ENCODE results near the gene CCDC136. TPM values are rescaled to one million over a fixed set of nuclear protein-coding genes. Genes with fewer than 3 reads are reported as not detected.

CCDC136 gene
- total RNA-seq, 1 experiment from 2014 or later = 11.1 TPM

- ChIA-PET POLR2A (no interaction called here), RAD21 (ENCODE audit: low non-redundant PET in 1 of 2, low total read pairs in 2 of 2, uncharacterized antibody in 2 of 2, unreplicated experiment in 2 of 2) (interaction anchor here in 1 of 2 experiments (0.8 kb wide), 1 partner anchor 38 kb away, joined by 3 read pairs; no protein-coding TSS in a partner anchor), CTCF (interaction anchor here (0.5 to 2.1 kb wide), 9 partner anchors 8 to 346 kb away, joined by 3 to 12 read pairs (median 5); partner anchors contain the start of genes ATP6V1F, GARIN1A and SMO)
- H3K4me1 ChIP-seq (ENCODE audit: control insufficient read depth in 1 of 2, insufficient read depth in 2 of 2, low read length in 2 of 2) = peaks cover 0 to 8% of the 10 kb centered on the region in 2 experiments; a peak in 2 of 4 replicates
- no peaks in the 10 kb centered on the region for H3K9me3 ChIP-seq (ENCODE audit: control insufficient read depth in 1 of 2, insufficient read depth in 1 of 2, low read depth in 1 of 2, low read length in 2 of 2)
- no peak overlapping the region for H3K4me3 ChIP-seq (replicated peaks in 1 of 2; ENCODE audit: low read depth in 1 of 2, low read length in 2 of 2)
- no peak overlapping the region for H2AFZ ChIP-seq (ENCODE audit: low read depth, low read length, poor library complexity, severe bottlenecking)
- TF ChIP-seq, protein P1, sequence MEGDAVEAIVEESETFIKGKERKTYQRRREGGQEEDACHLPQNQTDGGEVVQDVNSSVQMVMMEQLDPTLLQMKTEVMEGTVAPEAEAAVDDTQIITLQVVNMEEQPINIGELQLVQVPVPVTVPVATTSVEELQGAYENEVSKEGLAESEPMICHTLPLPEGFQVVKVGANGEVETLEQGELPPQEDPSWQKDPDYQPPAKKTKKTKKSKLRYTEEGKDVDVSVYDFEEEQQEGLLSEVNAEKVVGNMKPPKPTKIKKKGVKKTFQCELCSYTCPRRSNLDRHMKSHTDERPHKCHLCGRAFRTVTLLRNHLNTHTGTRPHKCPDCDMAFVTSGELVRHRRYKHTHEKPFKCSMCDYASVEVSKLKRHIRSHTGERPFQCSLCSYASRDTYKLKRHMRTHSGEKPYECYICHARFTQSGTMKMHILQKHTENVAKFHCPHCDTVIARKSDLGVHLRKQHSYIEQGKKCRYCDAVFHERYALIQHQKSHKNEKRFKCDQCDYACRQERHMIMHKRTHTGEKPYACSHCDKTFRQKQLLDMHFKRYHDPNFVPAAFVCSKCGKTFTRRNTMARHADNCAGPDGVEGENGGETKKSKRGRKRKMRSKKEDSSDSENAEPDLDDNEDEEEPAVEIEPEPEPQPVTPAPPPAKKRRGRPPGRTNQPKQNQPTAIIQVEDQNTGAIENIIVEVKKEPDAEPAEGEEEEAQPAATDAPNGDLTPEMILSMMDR (IDR thresholded peaks at IDR 0.05 in 2 of 3, conservative IDR thresholded peaks at IDR 0.05 in 1 of 3; ENCODE audit: borderline replicate concordance in 1 of 3, insufficient read depth in 1 of 3, low read depth in 2 of 3, low read length in 2 of 3) = peak; percentile 63 to 84 (median 65)
- TF ChIP-seq EZH2phosphoT487 (IDR thresholded peaks at IDR 0.05; ENCODE audit: borderline replicate concordance) = no peak
- TF ChIP-seq EZH2 (IDR thresholded peaks at IDR 0.05) = no peak
- TF ChIP-seq TCF7L2 (IDR thresholded peaks at IDR 0.05; ENCODE audit: borderline replicate concordance, extremely low read depth, insufficient read depth, insufficient read length) = no peak
- TF ChIP-seq CBX3 (IDR thresholded peaks at IDR 0.05; ENCODE audit: low read depth) = no peak
- TF ChIP-seq EGR1 (IDR thresholded peaks at IDR 0.05; ENCODE audit: low read depth) = peak; percentile 91
- no peak for TF ChIP-seq REST (IDR thresholded peaks at IDR 0.05; ENCODE audit: low read depth)
- TF ChIP-seq POLR2A (IDR thresholded peaks at IDR 0.05; ENCODE audit: borderline replicate concordance, extremely low read depth, insufficient read depth, insufficient read length) = no peak
- ATAC-seq (peak; percentile 83), DNase-seq (ENCODE audit: low read depth, low spot score) (no peak)
- H3K79me2 ChIP-seq (ENCODE audit: insufficient read depth, low read length) = no peaks in the 10 kb centered on the region
- H3K9ac ChIP-seq (ENCODE audit: low read length) = no peak overlapping the region
- no peak overlapping the region for H3K4me2 ChIP-seq (ENCODE audit: low read length)
- no peaks in the 10 kb centered on the region for H3K27me3 ChIP-seq (ENCODE audit: insufficient read depth, low read length)
- H3K36me3 ChIP-seq (ENCODE audit: control insufficient read depth in 1 of 2, insufficient read depth in 2 of 2, low read length in 2 of 2) = peaks cover 0 to 28% of the 10 kb centered on the region in 2 experiments; a peak in 1 of 4 replicates
- intact Hi-C loops (cut with micrococcal nuclease) = no loop called here
- H4K20me1 ChIP-seq (ENCODE audit: insufficient read depth) = no peaks in the 10 kb centered on the region
- H3K9me2 ChIP-seq (ENCODE audit: insufficient read depth) = no peaks in the 10 kb centered on the region
- no TSS peak for BruUV-seq (replicated peaks)
- H3K27ac ChIP-seq (ENCODE audit: low read depth, low read length) = no peak overlapping the region
These were observed 50.3 kb downstream of the CCDC136 start for GRCh38 chr7:128841921-128842673.
